Kidney (tissue), 14 donors: ENCODE data around the gene IQCK. TPM values are rescaled to one million over a fixed set of nuclear protein-coding genes. Genes with fewer than 3 reads are reported as not detected.

Experiments
- DNase-seq, 5 donors: peaks; one replicate each; pipeline ENCODE4 v3.0.0-alpha.2; 2013 to 2020
- FAIRE-seq: peaks from 2 replicates; lab custom pipeline; 2012; peaks lifted over from hg19 to GRCh38; lab: Jason Lieb, UNC
- H3K27ac ChIP-seq, 2 donors: one replicate each; pipeline ENCODE4 v1.7.0; 2013; ENCODE audit warnings: low read depth in 2 of 2, low read length in 2 of 2, inconsistent platforms in 1 of 2
- H3K27me3 ChIP-seq: one replicate; pipeline ENCODE4 v1.7.1; 2013; ENCODE audit warnings: low read length, inconsistent platforms; ENCODE audit not compliant: control insufficient read depth, insufficient read depth
- H3K36me3 ChIP-seq, 3 donors: one replicate each; pipeline versions ENCODE4 v1.7.0 to v1.7.1; 2013; ENCODE audit warnings: low read length in 3 of 3, control low read depth in 1 of 3, inconsistent platforms in 1 of 3; ENCODE audit not compliant: insufficient read depth in 3 of 3, control insufficient read depth in 2 of 3
- H3K4me1 ChIP-seq, 3 donors: one replicate each; pipeline versions ENCODE4 v1.7.0 to v1.7.1; 2013; ENCODE audit warnings: low read length in 3 of 3, inconsistent platforms in 1 of 3, low read depth in 1 of 3; ENCODE audit not compliant: control insufficient read depth in 2 of 3, insufficient read depth in 2 of 3
- H3K4me3 ChIP-seq, 3 donors: one replicate each; pipeline versions ENCODE4 v1.7.0 to v1.8.1; 2013; ENCODE audit warnings: low read length in 3 of 3, control low read depth in 1 of 3, inconsistent platforms in 1 of 3
- H3K9ac ChIP-seq, 3 donors: one replicate each; pipeline versions ENCODE4 v1.7.0 to v1.7.1; 2013; ENCODE audit warnings: low read length in 3 of 3, control low read depth in 1 of 3, inconsistent platforms in 1 of 3
- H3K9me3 ChIP-seq, 3 donors: one replicate each; pipeline versions ENCODE4 v1.7.0 to v1.7.1; 2013; ENCODE audit warnings: low read length in 3 of 3, control low read depth in 1 of 3, inconsistent platforms in 1 of 3; ENCODE audit not compliant: control insufficient read depth in 2 of 3, insufficient read depth in 1 of 3
- CTCF ChIP-seq: IDR thresholded peaks from 3 replicates; pipeline ENCODE4 v1.5.1; 2012; ENCODE audit warnings: mild to moderate bottlenecking, moderate library complexity, borderline replicate concordance; ENCODE audit not compliant: insufficient read depth; ENCODE audit errors: extremely low read depth
- intact Hi-C: fragments of 100-400 bp; cut with DNase I; formaldehyde crosslinking; loops from one replicate; pipeline ENCODE4 v1.11.1; 2022
- polyA plus RNA-seq: library from polyadenylated mRNA; stranded (reverse); fragments of 350-450 nt; fragmentation: Illumina TruSeq; extraction: RNeasy Lipid Tissue Mini Kit (QIAGEN cat#74804); gene quantifications from one replicate; pipeline ENCODE4 v1.2.3, GENCODE V29; 2014; ENCODE audit warnings: low read depth, low replicate concordance; ENCODE audit not compliant: insufficient read depth
- total RNA-seq: library from RNA; stranded (reverse); fragmentation: NEBNext Ultra II Directional; extraction: Animal tissue kit (Norgen Biotek cat#: 25700); gene quantifications from one replicate; pipeline ENCODE4 v1.2.1, GENCODE V29; 2021
- donor health status: control.
- donor health status: control.
- donor health status: control.
- donor health status: control.
- donor health status: control.
- donor health status: DM: yes; HTN: yes; CAD: no.
- donor health status: Normal renal cell carcinoma (clear cell type).

Gene IQCK
- total and polyA plus RNA-seq, 2 donors from 2014 or later, result 35.4 to 38.1 TPM

GRCh38 chr16:19868421-19868820 is 150.3 kb downstream of the IQCK start:
- peaks cover 0 to 2% (median 0%) of the 10 kb centered on the region in 3 donors for H3K4me1 ChIP-seq
- FAIRE-seq, result no peak
- TF ChIP-seq CTCF, result no peak
- H3K9ac ChIP-seq, result no peak overlapping the region
- no peak overlapping the region for H3K4me3 ChIP-seq
- DNase-seq, result no peak
- no peaks in the 10 kb centered on the region for H3K9me3 ChIP-seq
- intact Hi-C loops, result no loop called here
- no peaks in the 10 kb centered on the region for H3K27me3 ChIP-seq
- peaks cover 0 to 18% (median 0%) of the 10 kb centered on the region in 3 donors for H3K36me3 ChIP-seq
- no peak overlapping the region for H3K27ac ChIP-seq

- Histone ChIP-seq H3K9me3 (no peaks in the 10 kb centered on the region), H3K4me3 (no peak overlapping the region), H3K36me3 (peaks cover 0 to 18% (median 0%) of the 10 kb centered on the region in 3 donors), H3K27me3 (no peaks in the 10 kb centered on the region), H3K27ac (no peak overlapping the region), H3K4me1 (peaks cover 0 to 7% (median 0%) of the 10 kb centered on the region in 3 donors), H3K9ac (no peak overlapping the region)
- intact Hi-C loops, result no loop called here
- FAIRE-seq, result no peak
- TF ChIP-seq CTCF, result no peak
- no peak for DNase-seq
Observed at GRCh38 chr16:19871721-19872120, 153.7 kb downstream of the IQCK start.

- H3K27ac ChIP-seq, result no peak overlapping the region
- H3K4me3 ChIP-seq, result no peak overlapping the region
- peaks cover 0 to 16% (median 0%) of the 10 kb centered on the region in 3 donors for H3K36me3 ChIP-seq
- H3K9me3 ChIP-seq, result no peaks in the 10 kb centered on the region
- DNase-seq, result no peak
- no peaks in the 10 kb centered on the region for H3K27me3 ChIP-seq
- intact Hi-C loops, result no loop called here
- H3K4me1 ChIP-seq, result peaks cover 0 to 11% (median 0%) of the 10 kb centered on the region in 3 donors
- FAIRE-seq, result no peak
- no peak for TF ChIP-seq CTCF
- H3K9ac ChIP-seq, result no peak overlapping the region
Observed at GRCh38 chr16:19872179-19872863, 154.2 kb downstream of the IQCK start.

GRCh38 chr16:19872935-19873334 is 154.9 kb downstream of the IQCK start:
- TF ChIP-seq CTCF, result no peak
- intact Hi-C loops, result no loop called here
- Histone ChIP-seq H3K9me3 (no peaks in the 10 kb centered on the region), H3K4me1 (peaks cover 0 to 13% (median 0%) of the 10 kb centered on the region in 3 donors), H3K4me3 (no peak overlapping the region), H3K36me3 (peaks cover 0 to 18% (median 0%) of the 10 kb centered on the region in 3 donors), H3K27ac (no peak overlapping the region), H3K9ac (no peak overlapping the region), H3K27me3 (no peaks in the 10 kb centered on the region)
- no peak for DNase-seq
- FAIRE-seq, result no peak
